ENCODE data around the gene NOTCH4.
A peak's percentile ranks its signal among the peaks of the same experiment; 100 is the strongest.

Gene NOTCH4

DNA sequence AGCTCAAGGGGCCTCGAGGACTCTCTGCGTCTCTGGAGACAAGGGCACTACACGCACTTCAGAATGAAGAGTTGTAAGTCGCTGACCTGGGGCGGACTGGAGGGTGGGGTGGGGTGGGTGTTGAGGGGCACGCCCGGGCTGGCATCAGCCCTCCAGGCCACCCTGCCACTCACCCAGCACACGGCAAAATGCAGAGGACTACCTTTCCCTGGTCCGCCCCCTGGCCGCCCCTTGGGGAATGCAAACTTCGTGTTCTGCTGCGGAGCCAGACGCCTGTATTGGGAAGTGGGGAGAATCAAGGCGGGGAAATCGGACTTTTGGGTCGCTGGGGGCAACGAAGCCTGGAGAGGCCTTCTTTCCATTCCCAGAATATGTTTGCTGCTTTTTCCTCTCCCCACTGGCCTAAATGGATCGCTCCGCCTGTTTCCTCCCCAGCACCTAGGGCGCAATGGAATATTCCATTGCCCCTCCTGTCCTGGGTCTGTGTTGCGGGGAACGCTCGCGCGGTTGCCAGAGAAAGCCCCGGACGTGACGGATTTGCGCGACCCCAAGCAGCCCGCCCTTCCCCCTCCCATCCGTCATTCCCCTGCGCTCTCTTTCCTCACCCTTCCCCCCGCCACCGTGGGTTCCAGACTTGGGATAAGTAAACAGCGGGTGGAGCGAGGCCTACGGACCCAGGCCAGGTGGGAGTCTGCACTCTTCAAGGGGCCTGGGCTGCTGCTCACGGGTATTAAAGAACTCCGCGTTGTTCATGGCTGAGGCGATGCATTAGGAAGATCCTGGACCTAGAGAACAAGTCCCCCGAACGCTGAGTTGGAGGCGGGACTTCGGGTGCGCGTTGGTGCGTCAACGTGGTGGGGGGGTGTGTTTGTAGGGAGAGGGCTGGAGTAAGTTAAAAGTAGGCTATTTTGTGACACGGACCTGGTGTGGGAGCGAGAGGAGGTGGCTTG, 70.0 kb downstream of the NOTCH4 start, which contains the start of gene PPT2:
TSS of gene PPT2 (plus strand) at position 578 of the 950 bp plus-strand sequence. CDS start 454 bp downstream, outside the sequence.
- H3K27ac ChIP-seq (ENCODE audit: low read length), result no peak within 1 kb of the TSS
- H3K9ac ChIP-seq (ENCODE audit: low read length), result peak within 1 kb of the TSS; percentile 75
- no peaks in the 10 kb centered on the region for H3K79me2 ChIP-seq (ENCODE audit: low read length)
- peaks cover 8% of the 10 kb centered on the region for H3K4me1 ChIP-seq (ENCODE audit: low read length)
- H3K4me2 ChIP-seq (ENCODE audit: low read length), result peak within 1 kb of the TSS; percentile 84
- no peaks in the 10 kb centered on the region for H3K9me3 ChIP-seq (ENCODE audit: insufficient read depth, low read length)
- H3K27me3 ChIP-seq (ENCODE audit: low read depth, low read length), result no peaks in the 10 kb centered on the region
- H3K36me3 ChIP-seq (replicated peaks; ENCODE audit: low read depth, low read length), result no peaks in the 10 kb centered on the region
- no peak for TF ChIP-seq EZH2phosphoT487 (IDR thresholded peaks at IDR 0.05; ENCODE audit: low read depth)
- TF ChIP-seq, protein P1, sequence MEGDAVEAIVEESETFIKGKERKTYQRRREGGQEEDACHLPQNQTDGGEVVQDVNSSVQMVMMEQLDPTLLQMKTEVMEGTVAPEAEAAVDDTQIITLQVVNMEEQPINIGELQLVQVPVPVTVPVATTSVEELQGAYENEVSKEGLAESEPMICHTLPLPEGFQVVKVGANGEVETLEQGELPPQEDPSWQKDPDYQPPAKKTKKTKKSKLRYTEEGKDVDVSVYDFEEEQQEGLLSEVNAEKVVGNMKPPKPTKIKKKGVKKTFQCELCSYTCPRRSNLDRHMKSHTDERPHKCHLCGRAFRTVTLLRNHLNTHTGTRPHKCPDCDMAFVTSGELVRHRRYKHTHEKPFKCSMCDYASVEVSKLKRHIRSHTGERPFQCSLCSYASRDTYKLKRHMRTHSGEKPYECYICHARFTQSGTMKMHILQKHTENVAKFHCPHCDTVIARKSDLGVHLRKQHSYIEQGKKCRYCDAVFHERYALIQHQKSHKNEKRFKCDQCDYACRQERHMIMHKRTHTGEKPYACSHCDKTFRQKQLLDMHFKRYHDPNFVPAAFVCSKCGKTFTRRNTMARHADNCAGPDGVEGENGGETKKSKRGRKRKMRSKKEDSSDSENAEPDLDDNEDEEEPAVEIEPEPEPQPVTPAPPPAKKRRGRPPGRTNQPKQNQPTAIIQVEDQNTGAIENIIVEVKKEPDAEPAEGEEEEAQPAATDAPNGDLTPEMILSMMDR (IDR thresholded peaks at IDR 0.05; ENCODE audit: low read depth, low read length), result no peak
- H3K4me3 ChIP-seq (ENCODE audit: low read length), result peak within 1 kb of the TSS; percentile 96
- peak within 1 kb of the TSS; percentile 97 for H2AFZ ChIP-seq (ENCODE audit: low read depth, low read length)
- no peaks in the 10 kb centered on the region for H4K20me1 ChIP-seq (ENCODE audit: insufficient read depth, low read length)

DNA sequence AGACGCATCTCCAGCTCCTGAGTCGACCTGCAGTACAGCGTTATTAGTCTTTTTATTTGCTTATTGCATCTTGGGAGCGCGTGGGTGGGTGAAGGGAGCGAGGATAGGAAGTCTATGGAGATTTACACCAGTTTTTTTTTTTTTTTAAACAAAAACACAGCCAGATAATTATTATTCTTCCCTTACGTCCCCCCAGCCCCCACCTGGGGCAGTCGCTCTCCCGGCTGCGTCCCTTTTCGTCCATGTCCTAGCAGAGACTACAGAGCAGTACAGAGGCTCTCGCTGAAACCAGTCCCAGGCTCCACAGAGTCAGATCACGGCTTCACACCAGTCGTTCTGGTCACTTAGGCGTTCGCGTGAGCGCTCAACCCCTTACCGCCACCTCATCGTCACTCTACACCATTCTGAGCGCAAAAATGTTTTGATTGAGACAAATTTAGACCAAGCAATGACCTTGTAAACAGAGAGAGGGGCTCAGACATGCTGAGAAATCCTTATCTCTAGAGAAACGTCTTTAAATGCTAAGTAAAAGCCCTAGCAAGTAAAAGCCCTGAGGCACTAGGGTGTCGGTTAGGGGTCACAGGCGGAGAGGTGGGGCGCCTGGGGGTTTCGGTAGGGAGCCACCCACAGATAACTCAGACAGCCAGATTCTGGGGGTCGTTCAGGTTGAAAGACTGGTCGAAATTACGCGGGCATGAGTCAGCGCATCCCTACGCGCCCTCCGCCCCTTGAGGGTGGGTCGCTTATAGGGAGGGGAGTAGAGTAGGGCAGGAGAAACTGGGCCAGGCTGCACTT, 70.9 kb downstream of the NOTCH4 start:
- Histone ChIP-seq H3K79me2 (ENCODE audit: low read length) (no peaks in the 10 kb centered on the region), H3K27me3 (ENCODE audit: low read depth, low read length) (no peaks in the 10 kb centered on the region), H3K36me3 (replicated peaks; ENCODE audit: low read depth, low read length) (no peaks in the 10 kb centered on the region), H3K4me1 (ENCODE audit: low read length) (peaks cover 8% of the 10 kb centered on the region), H3K27ac (ENCODE audit: low read length) (no peak overlapping the region), H4K20me1 (ENCODE audit: insufficient read depth, low read length) (no peaks in the 10 kb centered on the region), H2AFZ (ENCODE audit: low read depth, low read length) (no peak overlapping the region), H3K4me2 (ENCODE audit: low read length) (peak overlapping the region; percentile 84), H3K9ac (ENCODE audit: low read length) (no peak overlapping the region), H3K9me3 (ENCODE audit: insufficient read depth, low read length) (no peaks in the 10 kb centered on the region), H3K4me3 (ENCODE audit: low read length) (peak overlapping the region; percentile 96)
- no peak for TF ChIP-seq EZH2phosphoT487 (IDR thresholded peaks at IDR 0.05; ENCODE audit: low read depth)
- TF ChIP-seq, protein P1 (IDR thresholded peaks at IDR 0.05; ENCODE audit: low read depth, low read length), result no peak

DNA sequence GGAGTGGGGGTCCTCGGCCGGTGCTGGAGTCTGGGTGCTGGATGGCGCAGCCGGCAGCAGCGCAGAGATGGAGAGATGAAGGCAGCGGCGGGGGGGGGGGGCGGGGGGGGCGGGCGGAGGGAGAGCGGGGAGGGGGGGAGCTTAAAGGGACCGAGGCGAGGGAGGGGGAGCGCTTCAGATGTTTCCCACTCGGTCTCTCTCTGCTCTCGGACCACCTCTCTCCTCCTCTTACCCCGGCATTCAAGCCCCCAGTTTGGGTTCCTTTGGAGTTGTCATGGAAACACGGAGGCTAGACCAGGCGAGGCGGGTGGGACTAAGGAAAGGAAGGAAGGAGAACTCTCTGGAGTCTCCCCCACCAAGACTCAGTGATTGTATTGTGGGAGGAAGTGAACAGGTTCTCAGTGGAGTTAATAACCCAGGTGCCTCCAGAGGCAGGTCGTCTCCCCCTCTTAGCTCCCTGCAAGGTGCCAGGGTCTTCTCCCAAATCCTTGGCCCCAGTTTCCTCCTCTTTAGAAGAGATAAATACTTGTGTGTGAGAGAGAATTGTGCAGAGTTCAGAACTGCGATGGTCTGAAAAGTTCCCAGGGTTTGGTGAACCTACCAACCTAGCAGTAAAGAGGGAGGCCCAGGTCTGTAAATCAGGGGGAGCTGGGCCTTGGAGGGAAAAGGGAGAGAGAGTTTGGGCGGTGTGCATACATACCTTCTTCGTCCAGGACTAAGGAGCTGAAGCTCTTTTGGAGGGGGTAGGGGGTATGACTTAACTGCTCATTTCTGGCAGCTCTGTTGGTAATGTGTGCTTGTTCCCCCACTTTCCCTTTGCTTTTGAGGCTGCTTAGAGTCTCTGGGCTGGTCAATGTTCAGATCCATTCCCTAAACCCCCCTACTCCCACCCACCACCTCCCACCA, 71.8 kb downstream of the NOTCH4 start, which contains the start of gene PRRT1:
TSS of gene PRRT1 (minus strand) at position 77 of the 906 bp plus-strand sequence. CDS start 112 bp downstream, outside the sequence.
- H3K4me2 ChIP-seq (ENCODE audit: low read length), result no peak within 1 kb of the TSS
- no peak within 1 kb of the TSS for H3K27ac ChIP-seq (ENCODE audit: low read length)
- H3K79me2 ChIP-seq (ENCODE audit: low read length), result no peaks in the 10 kb centered on the region
- TF ChIP-seq EZH2phosphoT487 (IDR thresholded peaks at IDR 0.05; ENCODE audit: low read depth), result no peak
- TF ChIP-seq, protein P1 (IDR thresholded peaks at IDR 0.05; ENCODE audit: low read depth, low read length), result no peak
- H2AFZ ChIP-seq (ENCODE audit: low read depth, low read length), result no peak within 1 kb of the TSS
- no peaks in the 10 kb centered on the region for H4K20me1 ChIP-seq (ENCODE audit: insufficient read depth, low read length)
- H3K4me3 ChIP-seq (ENCODE audit: low read length), result no peak within 1 kb of the TSS
- H3K4me1 ChIP-seq (ENCODE audit: low read length), result peaks cover 8% of the 10 kb centered on the region
- H3K27me3 ChIP-seq (ENCODE audit: low read depth, low read length), result no peaks in the 10 kb centered on the region
- H3K9me3 ChIP-seq (ENCODE audit: insufficient read depth, low read length), result no peaks in the 10 kb centered on the region
- H3K36me3 ChIP-seq (replicated peaks; ENCODE audit: low read depth, low read length), result no peaks in the 10 kb centered on the region
- H3K9ac ChIP-seq (ENCODE audit: low read length), result no peak within 1 kb of the TSS
